NCI-H2196 treated with DMSO at 0.1 percent for 48 hours (cell line): ENCODE data around the gene CD101.

ENCODE experiments used
- DNase-seq: peaks from one replicate; lab custom pipeline; 2025; ENCODE audit not compliant: unreplicated experiment; lab: John Stamatoyannopoulos, UW

Gene CD101

GRCh38 chr1:116984406-116985160 is 17.0 kb upstream of the CD101 start:
- no peak for DNase-seq

- DNase-seq = no peak
Observed at GRCh38 chr1:116986421-116987255, 14.9 kb upstream of the CD101 start.

- DNase-seq = no peak
Observed at GRCh38 chr1:116987256-116987555, 14.4 kb upstream of the CD101 start.

GRCh38 chr1:116988248-116988647 is 13.3 kb upstream of the CD101 start:
- no peak for DNase-seq

- DNase-seq = peak; percentile 56
Observed at GRCh38 chr1:116988908-116989307, 12.7 kb upstream of the CD101 start.

GRCh38 chr1:116989835-116990234 is 11.7 kb upstream of the CD101 start:
- DNase-seq = no peak

- no peak for DNase-seq
Observed at GRCh38 chr1:116990612-116991151, 10.9 kb upstream of the CD101 start.

- no peak for DNase-seq
Observed at GRCh38 chr1:116991171-116991845, 10.3 kb upstream of the CD101 start.

GRCh38 chr1:116991918-116992317 is 9.6 kb upstream of the CD101 start:
- DNase-seq = no peak

GRCh38 chr1:116993286-116993685 is 8.3 kb upstream of the CD101 start:
- DNase-seq = no peak

GRCh38 chr1:116994411-116994810 is 7.1 kb upstream of the CD101 start:
- no peak for DNase-seq

- DNase-seq = no peak
Observed at GRCh38 chr1:116997066-116997465, 4.5 kb upstream of the CD101 start.

- no peak for DNase-seq
Observed at GRCh38 chr1:116997636-116998035, 3.9 kb upstream of the CD101 start.

- no peak for DNase-seq
Observed at GRCh38 chr1:116999596-116999995, 2.0 kb upstream of the CD101 start.

GRCh38 chr1:117000142-117000541 is 1.4 kb upstream of the CD101 start:
- no peak for DNase-seq

- DNase-seq = no peak
Observed at GRCh38 chr1:117003223-117003875, 1.8 kb downstream of the CD101 start.

- no peak for DNase-seq
Observed at GRCh38 chr1:117007719-117008013, 6.1 kb downstream of the CD101 start.

- DNase-seq = no peak
Observed at GRCh38 chr1:117008656-117009055, 7.1 kb downstream of the CD101 start.

GRCh38 chr1:117009132-117009531 is 7.6 kb downstream of the CD101 start:
- no peak for DNase-seq

GRCh38 chr1:117010310-117010969 is 8.9 kb downstream of the CD101 start:
- DNase-seq = no peak

GRCh38 chr1:117011334-117011733 is 9.8 kb downstream of the CD101 start:
- no peak for DNase-seq
